ENCODE data around the gene OR1M1.
A peak's percentile ranks its signal among the peaks of the same experiment; 100 is the strongest.

Gene OR1M1

GRCh38 chr19:9076901-9077300 is 10.0 kb upstream of the OR1M1 start:
- no peak for DNase-seq

DNA sequence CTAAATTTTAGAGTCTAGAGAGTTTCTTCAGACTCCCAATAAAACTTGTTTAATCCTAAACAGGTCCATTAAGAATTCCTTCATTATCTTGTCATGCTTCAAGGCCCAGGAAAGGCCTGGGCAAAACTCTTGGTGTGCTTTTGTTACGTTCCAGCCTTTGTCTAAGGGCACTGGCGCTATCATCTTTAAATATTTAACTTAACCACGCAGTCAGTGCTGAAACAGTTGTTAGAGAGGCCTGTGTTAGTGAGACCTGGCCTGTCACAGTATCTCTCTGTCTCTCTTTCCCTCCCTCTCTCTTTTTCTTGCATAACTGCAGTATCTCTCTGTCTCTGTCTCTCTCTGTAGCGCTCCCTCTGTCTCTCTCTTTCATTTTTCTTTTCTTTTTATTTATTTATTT is 8.2 kb upstream of the OR1M1 start:
- DNase-seq = no peak

DNA sequence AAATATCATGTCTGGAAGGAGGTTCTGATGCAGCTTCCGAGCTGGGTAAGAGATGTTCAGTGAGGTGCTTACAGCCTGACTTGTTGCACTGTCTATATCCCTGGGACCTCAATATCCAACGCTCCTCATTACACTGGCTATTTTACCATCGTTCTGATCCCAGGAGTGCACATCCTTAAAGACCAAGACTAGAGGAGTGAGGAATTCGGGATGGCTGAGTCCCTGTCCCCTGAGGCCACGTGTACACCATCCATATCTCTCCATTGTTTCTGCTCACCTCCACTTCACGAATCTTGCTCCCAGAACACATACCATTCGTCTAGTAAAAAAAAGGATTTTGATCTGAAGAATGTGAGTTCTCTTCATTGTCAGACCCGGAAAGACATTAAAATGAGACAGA is 20.5 kb downstream of the OR1M1 start, which contains the start of gene OR7G2:
Gene OR7G2 (minus strand): TSS at position 101 of the 400 bp plus-strand sequence. CDS start 4,232 bp downstream, outside the sequence.
- DNase-seq = no peak

GRCh38 chr19:9109959-9110358 is 23.1 kb downstream of the OR1M1 start:
- DNase-seq = no peak

- DNase-seq = no peak
Measured at GRCh38 chr19:9115307-9115813, 28.5 kb downstream of the OR1M1 start, which contains the start of gene OR7G1. OR7G1 (minus strand) TSS chr19:9115763; CDS start chr19:9115763, 0 bp downstream.

GRCh38 chr19:9116547-9116946 is 29.7 kb downstream of the OR1M1 start:
- no peak for DNase-seq

DNA sequence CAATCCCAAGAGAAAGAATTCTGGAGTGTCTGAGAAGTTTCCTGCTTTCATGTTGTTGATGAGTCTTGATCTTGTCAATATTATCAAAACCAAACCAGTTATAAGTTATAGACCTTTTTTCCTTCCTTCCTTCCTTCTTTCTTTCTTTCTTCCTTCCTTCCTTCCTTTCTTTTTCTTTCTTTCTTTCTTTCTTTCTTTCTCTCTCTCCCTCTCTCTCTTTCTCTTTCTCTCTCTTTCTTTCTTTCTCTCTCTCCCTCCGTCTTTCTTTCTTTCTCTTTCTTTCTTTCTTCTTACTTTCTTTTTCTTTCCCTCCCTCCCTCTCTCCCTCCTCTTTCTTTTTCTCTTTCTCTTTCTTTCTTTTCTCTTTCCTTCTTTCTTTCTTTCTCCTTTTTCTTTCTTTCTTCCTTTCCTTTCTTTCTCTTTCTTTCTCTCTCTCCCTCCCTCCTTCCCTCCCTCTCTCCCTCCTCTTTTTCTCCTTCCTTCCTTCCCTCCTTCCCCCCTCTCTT is 40.1 kb downstream of the OR1M1 start, which contains the start of gene OR7G3:
Gene OR7G3 (minus strand): TSS at position 51 of the 506 bp plus-strand sequence. CDS start 0 bp downstream, at position 51.
- DNase-seq = no peak

GRCh38 chr19:9128171-9128570 is 41.3 kb downstream of the OR1M1 start:
- DNase-seq = no peak

GRCh38 chr19:9130965-9131364 is 44.1 kb downstream of the OR1M1 start:
- DNase-seq = no peak

DNA sequence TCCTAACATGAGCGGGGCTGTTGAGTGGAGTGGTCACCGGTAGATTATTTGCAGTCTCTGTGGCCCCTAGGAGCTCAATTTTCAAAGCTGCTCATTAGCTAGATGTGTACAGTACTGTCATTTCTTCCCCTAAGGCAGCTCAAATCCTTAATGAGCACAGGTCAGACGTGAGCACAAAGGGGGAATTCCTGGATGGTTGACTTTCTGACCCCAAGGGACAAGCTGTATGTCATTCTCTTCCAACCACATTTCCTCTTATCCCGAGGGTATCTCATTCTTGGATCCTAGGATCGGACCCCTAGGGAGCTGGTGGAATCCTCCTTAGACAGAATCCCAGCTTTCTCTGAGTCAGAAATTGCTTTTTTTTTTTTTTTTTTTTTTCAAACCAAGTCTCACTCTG is 45.6 kb downstream of the OR1M1 start:
- no peak for DNase-seq

GRCh38 chr19:9139609-9140158 is 52.8 kb downstream of the OR1M1 start:
- DNase-seq = no peak

GRCh38 chr19:9140159-9140874 is 53.5 kb downstream of the OR1M1 start, which contains the start of gene ZNF317:
ZNF317 (plus strand) TSS chr19:9140397; CDS start chr19:9156017, 15,620 bp downstream.
- peak; percentile 84 for DNase-seq

- DNase-seq = no peak
Measured at GRCh38 chr19:9144920-9145319, 58.1 kb downstream of the OR1M1 start.

Data from activated T-cell treated with anti-CD3 and anti-CD28 coated beads, Interleukin-2, amount 50 U/mL, for 1 hour (primary cell).